ENCODE data around the gene BTAF1.
"Not testable (repeated sequence)": the region's sequence is repeated elsewhere in the genome, so short reads cannot be mapped to it uniquely, and the experiment has no call there.

Gene BTAF1

GRCh38 chr10:92031580-92031979, 108.0 kb downstream of the BTAF1 start:
- Mint-ChIP-seq H3K4me1 (ENCODE audit: low read depth) (no peaks in the 10 kb centered on the region), H3K36me3 (peaks cover 35% of the 10 kb centered on the region), H3K27ac (no peak overlapping the region), H3K9me3 (ENCODE audit: low read depth) (no peaks in the 10 kb centered on the region), H3K4me3 (no peak overlapping the region), H3K27me3 (no peaks in the 10 kb centered on the region)

DNA sequence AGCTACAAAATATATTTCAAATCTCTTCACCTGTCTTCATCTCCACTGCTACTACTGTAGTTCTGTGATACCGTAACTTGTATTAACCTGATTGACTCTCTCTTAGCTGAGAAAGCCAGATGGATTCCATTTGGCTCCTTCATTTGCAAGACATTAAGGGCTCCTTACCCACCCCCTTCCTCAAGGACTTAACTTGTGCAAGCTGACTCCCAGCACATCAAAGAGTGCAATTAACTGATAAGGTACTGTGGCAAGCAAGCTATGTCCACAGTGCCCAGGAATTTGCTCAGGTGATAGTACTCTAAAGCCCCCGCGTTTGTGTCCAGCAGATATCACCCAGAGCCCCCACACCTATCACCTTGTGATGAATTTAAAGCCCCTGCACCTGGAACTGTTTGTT, 109.5 kb downstream of the BTAF1 start:
- not testable (repeated sequence) for H3K9me3 Mint-ChIP-seq (ENCODE audit: low read depth); H3K27me3 Mint-ChIP-seq; H3K4me3 Mint-ChIP-seq; H3K27ac Mint-ChIP-seq; H3K4me1 Mint-ChIP-seq (ENCODE audit: low read depth)
- peaks cover 33% of the 10 kb centered on the region for H3K36me3 Mint-ChIP-seq

GRCh38 chr10:92038949-92039348, 115.4 kb downstream of the BTAF1 start:
- Mint-ChIP-seq H3K4me1 (ENCODE audit: low read depth) (no peaks in the 10 kb centered on the region), H3K27ac (no peak overlapping the region), H3K9me3 (ENCODE audit: low read depth) (no peaks in the 10 kb centered on the region), H3K27me3 (no peaks in the 10 kb centered on the region), H3K4me3 (no peak overlapping the region), H3K36me3 (peaks cover 15% of the 10 kb centered on the region)

DNA sequence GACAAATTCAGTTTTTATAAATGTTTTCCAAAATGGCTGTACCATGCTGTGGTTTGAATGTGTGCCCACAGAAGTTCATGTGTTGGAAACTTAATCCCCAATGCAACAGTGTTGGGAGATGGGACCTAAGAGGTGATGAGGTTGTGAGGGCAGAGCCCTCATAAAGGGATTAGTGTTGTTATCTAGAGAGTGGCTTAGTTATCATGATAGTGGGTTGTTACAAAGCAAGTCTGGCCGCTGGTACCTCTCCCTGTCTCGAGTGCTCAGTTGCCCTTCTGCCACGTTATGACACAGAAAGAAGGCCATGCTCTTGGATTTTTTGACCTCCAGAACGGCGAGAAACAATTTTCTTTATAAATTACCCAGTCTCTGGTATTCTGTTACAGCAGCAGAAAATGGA, 119.0 kb downstream of the BTAF1 start:
- Mint-ChIP-seq H3K9me3 (ENCODE audit: low read depth) (no peaks in the 10 kb centered on the region), H3K4me3 (no peak overlapping the region), H3K27ac (no peak overlapping the region)

DNA sequence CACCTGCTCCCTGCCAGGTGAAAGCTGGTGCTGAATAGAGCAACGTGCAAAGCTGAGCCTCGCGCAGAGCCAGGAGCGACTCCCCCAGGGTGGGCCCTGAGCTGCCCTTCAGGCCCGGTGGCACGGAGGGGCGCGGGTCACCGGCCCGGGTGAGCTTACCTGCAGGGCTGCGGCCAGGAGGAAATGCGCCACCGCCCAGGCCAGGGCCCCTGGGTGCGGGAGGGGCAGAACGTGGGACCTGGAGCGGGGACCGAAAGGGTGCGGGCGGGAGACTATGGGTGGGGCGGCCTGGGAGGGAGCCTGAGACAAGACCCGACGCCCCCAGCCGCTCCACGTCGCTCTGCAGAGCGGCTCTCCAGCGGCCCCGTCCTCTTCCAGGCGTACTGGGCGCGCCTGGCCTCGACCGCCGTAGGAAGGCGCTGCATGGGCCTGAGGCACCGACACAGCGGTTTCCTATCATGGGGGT, 122.1 kb downstream of the BTAF1 start:
- no peaks in the 10 kb centered on the region for H3K27me3 Mint-ChIP-seq
- peaks cover 16% of the 10 kb centered on the region for H3K4me1 Mint-ChIP-seq (ENCODE audit: low read depth)
- H3K9me3 Mint-ChIP-seq (ENCODE audit: low read depth): no peaks in the 10 kb centered on the region
- H3K4me3 Mint-ChIP-seq: no peak overlapping the region
- peaks cover 2% of the 10 kb centered on the region for H3K36me3 Mint-ChIP-seq
- no peak overlapping the region for H3K27ac Mint-ChIP-seq

More for the DNA sequence above, 119.0 kb downstream of the BTAF1 start:
- no peaks in the 10 kb centered on the region for H3K27me3 Mint-ChIP-seq
- peaks cover 6% of the 10 kb centered on the region for H3K4me1 Mint-ChIP-seq (ENCODE audit: low read depth)
- peaks cover 3% of the 10 kb centered on the region for H3K36me3 Mint-ChIP-seq

DNA sequence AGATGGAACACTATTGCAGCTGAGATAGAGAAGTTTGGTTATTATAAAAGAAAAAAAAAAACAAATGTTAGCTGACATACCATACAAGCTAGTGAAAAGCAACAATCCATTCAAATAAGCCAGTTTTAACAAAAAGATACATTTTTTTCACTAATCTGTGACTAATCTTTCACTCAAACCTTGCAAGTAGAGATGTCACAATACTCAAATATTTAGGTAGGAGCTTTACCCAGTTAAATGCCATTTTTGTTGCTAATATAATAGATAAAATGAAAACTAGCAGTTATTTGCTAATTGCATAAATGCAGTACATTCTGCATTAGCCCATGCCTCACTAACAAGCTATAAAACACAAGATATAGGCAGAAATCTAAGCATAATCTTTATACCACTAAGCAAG, 123.6 kb downstream of the BTAF1 start:
- H3K4me1 Mint-ChIP-seq (ENCODE audit: low read depth): peaks cover 16% of the 10 kb centered on the region
- H3K36me3 Mint-ChIP-seq: peaks cover 2% of the 10 kb centered on the region
- H3K27me3 Mint-ChIP-seq: no peaks in the 10 kb centered on the region
- H3K9me3 Mint-ChIP-seq (ENCODE audit: low read depth): no peaks in the 10 kb centered on the region
- no peak overlapping the region for H3K4me3 Mint-ChIP-seq
- H3K27ac Mint-ChIP-seq: no peak overlapping the region

DNA sequence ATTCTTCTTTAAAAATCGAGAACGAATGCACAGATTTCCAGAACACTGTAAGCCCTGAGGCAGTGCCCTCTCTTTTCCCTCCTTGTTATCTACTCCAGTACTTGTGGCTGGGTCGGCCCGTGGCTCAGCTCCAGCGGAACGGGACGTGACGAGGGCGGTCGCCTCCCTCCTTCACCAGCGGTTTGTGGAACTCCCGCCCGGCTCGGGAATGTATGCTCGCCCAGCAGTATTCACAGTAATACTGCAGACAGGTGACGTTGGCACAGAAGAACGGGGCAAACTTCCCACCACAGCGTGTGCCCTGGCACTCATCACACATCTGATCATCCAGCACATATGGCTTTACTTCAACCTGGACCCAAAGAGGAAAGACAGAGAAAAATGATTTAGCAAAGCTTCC, 128.5 kb downstream of the BTAF1 start:
- no peak overlapping the region for H3K27ac Mint-ChIP-seq
- peaks cover 13% of the 10 kb centered on the region for H3K36me3 Mint-ChIP-seq
- H3K4me3 Mint-ChIP-seq: no peak overlapping the region
- no peaks in the 10 kb centered on the region for H3K9me3 Mint-ChIP-seq (ENCODE audit: low read depth)
- no peaks in the 10 kb centered on the region for H3K27me3 Mint-ChIP-seq
- H3K4me1 Mint-ChIP-seq (ENCODE audit: low read depth): peaks cover 18% of the 10 kb centered on the region

DNA sequence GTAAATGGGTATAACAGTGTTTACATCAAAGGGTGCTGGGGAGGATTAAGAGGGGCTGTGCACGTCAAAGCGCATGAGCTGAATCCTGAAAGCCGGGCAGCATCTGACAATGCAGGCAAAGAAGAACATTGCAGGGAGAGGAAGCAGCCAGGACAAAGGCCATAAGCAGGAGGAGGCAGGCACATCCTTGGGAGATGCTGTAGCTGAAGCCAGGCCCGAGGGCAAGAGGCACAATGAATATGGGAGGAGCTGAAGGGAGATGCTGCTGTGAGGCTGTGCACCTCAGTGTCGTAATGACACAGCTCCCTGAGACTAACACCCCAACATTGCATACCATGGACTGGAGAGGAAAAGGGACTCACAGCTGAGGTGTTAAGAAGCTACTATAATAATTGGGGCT, 129.2 kb downstream of the BTAF1 start:
- Mint-ChIP-seq H3K27me3 (no peaks in the 10 kb centered on the region), H3K4me3 (no peak overlapping the region), H3K9me3 (ENCODE audit: low read depth) (no peaks in the 10 kb centered on the region), H3K27ac (no peak overlapping the region), H3K36me3 (peaks cover 13% of the 10 kb centered on the region), H3K4me1 (ENCODE audit: low read depth) (peaks cover 12% of the 10 kb centered on the region)

GRCh38 chr10:92054807-92055206, 131.2 kb downstream of the BTAF1 start:
- Mint-ChIP-seq H3K9me3 (ENCODE audit: low read depth) (no peaks in the 10 kb centered on the region), H3K4me3 (no peak overlapping the region)

GRCh38 chr10:92062273-92062672, 138.7 kb downstream of the BTAF1 start:
- H3K4me1 Mint-ChIP-seq (ENCODE audit: low read depth): no peaks in the 10 kb centered on the region
- no peaks in the 10 kb centered on the region for H3K9me3 Mint-ChIP-seq (ENCODE audit: low read depth)
- H3K36me3 Mint-ChIP-seq: peaks cover 12% of the 10 kb centered on the region
- H3K4me3 Mint-ChIP-seq: no peak overlapping the region
- H3K27ac Mint-ChIP-seq: no peak overlapping the region
- H3K27me3 Mint-ChIP-seq: no peaks in the 10 kb centered on the region

More at GRCh38 chr10:92054807-92055206, 131.2 kb downstream of the BTAF1 start:
- H3K27ac Mint-ChIP-seq: no peak overlapping the region
- H3K27me3 Mint-ChIP-seq: no peaks in the 10 kb centered on the region
- H3K36me3 Mint-ChIP-seq: peaks cover 21% of the 10 kb centered on the region
- H3K4me1 Mint-ChIP-seq (ENCODE audit: low read depth): peaks cover 4% of the 10 kb centered on the region

GRCh38 chr10:92064506-92064905, 140.9 kb downstream of the BTAF1 start:
- Mint-ChIP-seq H3K4me3 (no peak overlapping the region), H3K9me3 (ENCODE audit: low read depth) (no peaks in the 10 kb centered on the region), H3K4me1 (ENCODE audit: low read depth) (no peaks in the 10 kb centered on the region), H3K27ac (no peak overlapping the region), H3K36me3 (peaks cover 5% of the 10 kb centered on the region), H3K27me3 (no peaks in the 10 kb centered on the region)

GRCh38 chr10:92066386-92066785, 142.8 kb downstream of the BTAF1 start:
- Mint-ChIP-seq H3K27me3 (no peaks in the 10 kb centered on the region), H3K4me3 (no peak overlapping the region), H3K9me3 (ENCODE audit: low read depth) (no peaks in the 10 kb centered on the region), H3K27ac (no peak overlapping the region), H3K4me1 (ENCODE audit: low read depth) (no peaks in the 10 kb centered on the region), H3K36me3 (peaks cover 2% of the 10 kb centered on the region)

GRCh38 chr10:92068900-92069299, 145.3 kb downstream of the BTAF1 start:
- Mint-ChIP-seq H3K36me3 (peaks cover 2% of the 10 kb centered on the region), H3K4me3 (no peak overlapping the region), H3K9me3 (ENCODE audit: low read depth) (no peaks in the 10 kb centered on the region), H3K4me1 (ENCODE audit: low read depth) (no peaks in the 10 kb centered on the region), H3K27me3 (no peaks in the 10 kb centered on the region), H3K27ac (no peak overlapping the region)

DNA sequence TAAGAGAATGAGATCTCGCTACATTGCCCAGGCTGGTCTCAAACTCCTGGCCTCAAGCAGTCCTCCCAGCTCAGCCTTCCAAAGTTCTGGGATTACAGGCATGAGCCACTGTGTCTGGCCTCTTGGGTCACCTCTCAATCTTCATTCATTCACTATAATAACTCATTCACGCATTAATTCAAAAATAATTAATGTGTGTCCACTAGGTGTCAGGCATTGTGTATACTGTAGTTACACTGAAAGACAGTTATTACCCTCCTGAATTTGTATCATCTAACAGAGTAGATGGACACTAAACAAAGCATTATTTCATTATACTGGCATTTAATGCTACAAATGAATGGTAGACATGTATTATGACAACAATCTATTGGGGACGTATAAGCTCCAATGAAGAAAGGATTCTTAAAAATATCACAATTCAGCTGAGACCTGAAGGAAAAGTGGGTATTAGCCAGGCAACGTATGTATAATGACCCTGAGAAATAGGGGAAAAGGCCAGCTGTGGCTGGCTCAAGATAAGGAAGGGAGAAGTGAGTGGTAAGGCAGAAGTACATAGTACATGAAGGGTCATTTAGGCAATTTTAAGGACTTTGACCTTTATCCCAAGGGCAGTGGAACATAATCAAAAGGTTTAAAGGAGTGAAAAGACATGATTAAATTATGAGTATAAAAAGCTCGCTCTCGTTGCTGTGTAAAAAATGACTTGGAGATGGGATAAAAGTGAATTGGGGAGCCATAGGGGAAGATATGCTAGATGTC, 150.7 kb downstream of the BTAF1 start:
- Mint-ChIP-seq H3K27ac (no peak overlapping the region), H3K4me1 (ENCODE audit: low read depth) (no peaks in the 10 kb centered on the region), H3K27me3 (no peaks in the 10 kb centered on the region), H3K9me3 (ENCODE audit: low read depth) (no peaks in the 10 kb centered on the region), H3K36me3 (peaks cover 7% of the 10 kb centered on the region), H3K4me3 (no peak overlapping the region)

- Mint-ChIP-seq H3K9me3 (ENCODE audit: low read depth) (no peaks in the 10 kb centered on the region), H3K4me1 (ENCODE audit: low read depth) (no peaks in the 10 kb centered on the region), H3K4me3 (no peak overlapping the region), H3K27me3 (no peaks in the 10 kb centered on the region), H3K27ac (no peak overlapping the region), H3K36me3 (peaks cover 11% of the 10 kb centered on the region)
Measured at GRCh38 chr10:92075829-92076228, 152.3 kb downstream of the BTAF1 start.

DNA sequence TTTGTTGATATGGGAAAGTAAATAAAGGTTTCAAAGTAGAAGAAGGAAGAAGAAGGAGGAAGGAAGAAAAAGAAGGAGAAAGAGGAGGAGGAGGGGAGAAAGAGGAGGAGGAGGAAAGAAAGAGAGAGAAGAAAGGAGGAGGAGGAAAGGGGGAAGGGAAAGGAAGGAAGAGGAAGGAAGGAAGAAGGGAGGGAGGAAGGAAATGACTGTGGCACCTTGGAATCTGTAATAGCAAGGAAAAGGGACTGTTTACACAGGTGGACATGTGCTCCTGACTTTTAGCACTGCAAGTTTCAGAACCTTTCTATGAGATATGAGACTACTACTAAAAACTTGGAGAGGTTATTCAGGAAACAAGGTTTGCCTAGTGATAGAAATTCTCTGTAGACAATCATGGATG, 153.2 kb downstream of the BTAF1 start:
- H3K27me3 Mint-ChIP-seq: no peaks in the 10 kb centered on the region
- H3K36me3 Mint-ChIP-seq: peaks cover 11% of the 10 kb centered on the region
- no peaks in the 10 kb centered on the region for H3K4me1 Mint-ChIP-seq (ENCODE audit: low read depth)
- no peak overlapping the region for H3K27ac Mint-ChIP-seq
- no peak overlapping the region for H3K4me3 Mint-ChIP-seq
- H3K9me3 Mint-ChIP-seq (ENCODE audit: low read depth): no peaks in the 10 kb centered on the region

All from activated naive CD8-positive, alpha-beta T cell (primary cell).